HG02870 (cell line): ENCODE results near the gene TIMM17A.

Source experiments
- ATAC-seq: cut with Tn5 transposase; IDR thresholded peaks from one replicate; pipeline ENCODE4 v1.9.1; 2021; ENCODE audit warnings: mild to moderate bottlenecking, moderate library complexity; ENCODE audit not compliant: unreplicated experiment

TIMM17A gene

GRCh38 chr1:201955009-201955728, at the start of gene TIMM17A:
TIMM17A (plus strand) TSS chr1:201955503; CDS start chr1:201955527, 24 bp downstream.
- peak; percentile 99 for ATAC-seq

- no peak for ATAC-seq
Measured at GRCh38 chr1:201906336-201906735, 49.0 kb upstream of the TIMM17A start.

GRCh38 chr1:201907621-201908020, 47.7 kb upstream of the TIMM17A start:
- ATAC-seq: no peak

GRCh38 chr1:201911826-201912571, 43.3 kb upstream of the TIMM17A start:
- no peak for ATAC-seq

- ATAC-seq: no peak
Measured at GRCh38 chr1:201912832-201913231, 42.5 kb upstream of the TIMM17A start.

GRCh38 chr1:201914456-201915235, 40.7 kb upstream of the TIMM17A start:
- no peak for ATAC-seq

- ATAC-seq: no peak
Measured at GRCh38 chr1:201916649-201917249, 38.6 kb upstream of the TIMM17A start.

GRCh38 chr1:201917362-201918033, 37.8 kb upstream of the TIMM17A start:
- ATAC-seq: no peak

GRCh38 chr1:201918343-201918742, 37.0 kb upstream of the TIMM17A start:
- ATAC-seq: no peak

- ATAC-seq: no peak
Measured at GRCh38 chr1:201921952-201922558, 33.2 kb upstream of the TIMM17A start.

GRCh38 chr1:201925301-201925567, 30.1 kb upstream of the TIMM17A start:
- no peak for ATAC-seq

GRCh38 chr1:201925981-201926645, 29.2 kb upstream of the TIMM17A start:
- no peak for ATAC-seq

- no peak for ATAC-seq
Measured at GRCh38 chr1:201928266-201928665, 27.0 kb upstream of the TIMM17A start.

- no peak for ATAC-seq
Measured at GRCh38 chr1:201930137-201930536, 25.2 kb upstream of the TIMM17A start.

GRCh38 chr1:201930803-201931202, 24.5 kb upstream of the TIMM17A start:
- no peak for ATAC-seq

- no peak for ATAC-seq
Measured at GRCh38 chr1:201933840-201934430, 21.4 kb upstream of the TIMM17A start.

- ATAC-seq: no peak
Measured at GRCh38 chr1:201937624-201938213, 17.6 kb upstream of the TIMM17A start.

GRCh38 chr1:201938440-201939035, 16.8 kb upstream of the TIMM17A start:
- no peak for ATAC-seq

- no peak for ATAC-seq
Measured at GRCh38 chr1:201939148-201939547, 16.2 kb upstream of the TIMM17A start.
